HEK293 (cell line): ENCODE results near the gene CCSER1.

Source experiments
- CTCF ChIA-PET: fragments of 350-600 bp; formaldehyde crosslinking; extraction: SDS; loops from one replicate; lab custom pipeline; 2021; ENCODE audit warnings: antibody characterized with exemption; lab: Yijun Ruan, JAX
- POLR2A ChIA-PET: fragments of 300-600 bp; formaldehyde crosslinking; extraction: SDS; loops from one replicate; lab custom pipeline; 2020; ENCODE audit warnings: antibody characterized with exemption, inconsistent platforms; lab: Yijun Ruan, JAX
- H3K27ac ChIP-seq: fragments of 200-500 bp; sonication (Bioruptor generic); 2 replicates; pipeline ENCODE4 v1.5.1; 2014; ENCODE audit warnings: low read depth, low read length, control low read depth, inconsistent platforms; ENCODE audit errors: extremely low read depth
- H3K36me3 ChIP-seq, 2 experiments: fragments of 200-500 bp in 1 of 2; sonication (Bioruptor generic) in 1 of 2; 1 replicate in 1 of 2; 2 replicates in 1 of 2; pipeline ENCODE4 v1.5.1; 2014 to 2017; ENCODE audit warnings: inconsistent platforms in 2 of 2, low read length in 2 of 2; ENCODE audit not compliant: control insufficient read depth in 2 of 2, insufficient read depth in 1 of 2
- H3K4me1 ChIP-seq: fragments of 200-500 bp; sonication (Bioruptor generic); 2 replicates; pipeline ENCODE4 v1.5.1; 2014; ENCODE audit warnings: mild to moderate bottlenecking, low read length, inconsistent platforms; ENCODE audit not compliant: control insufficient read depth, insufficient read depth
- H3K4me3 ChIP-seq: 2 replicates; pipeline ENCODE4 v1.5.1; 2011; ENCODE audit warnings: low read depth, mild to moderate bottlenecking, control low read depth, low read length, moderate library complexity
- H3K9me3 ChIP-seq: fragments of 200-500 bp; sonication (Bioruptor generic); 2 replicates; pipeline ENCODE4 v1.5.1; 2014; ENCODE audit warnings: low read depth, low read length, inconsistent platforms; ENCODE audit not compliant: control insufficient read depth, insufficient read depth
- KLF1 ChIP-seq: fragments of 450-650 bp; formaldehyde crosslinking; IDR thresholded peaks from 2 replicates; pipeline ENCODE4 v1.5.1; 2016; ENCODE audit warnings: missing biosample characterization, missing genetic modification characterization
- KLF9 ChIP-seq: fragments of 450-650 bp; formaldehyde crosslinking; IDR thresholded peaks from 2 replicates; pipeline ENCODE4 v1.5.1; 2016; ENCODE audit warnings: missing biosample characterization, missing genetic modification characterization, low read depth
- MEIS1 ChIP-seq: sonication (generic); formaldehyde crosslinking; IDR thresholded peaks from 2 replicates; pipeline ENCODE4 v1.8.1; 2022; ENCODE audit warnings: missing genetic modification reagents, mild to moderate bottlenecking, borderline replicate concordance
- PBX3 ChIP-seq: sonication (generic); formaldehyde crosslinking; IDR thresholded peaks from 2 replicates; pipeline ENCODE4 v1.8.1; 2022; ENCODE audit warnings: mild to moderate bottlenecking, moderate library complexity, missing genetic modification reagents
- SCRT2 ChIP-seq: fragments of 450-650 bp; formaldehyde crosslinking; IDR thresholded peaks from 2 replicates; pipeline ENCODE4 v1.5.1; 2016; ENCODE audit warnings: missing biosample characterization, missing genetic modification characterization
- SP7 ChIP-seq: fragments of 450-650 bp; formaldehyde crosslinking; IDR thresholded peaks from 2 replicates; pipeline ENCODE4 v1.5.1; 2016; ENCODE audit warnings: missing biosample characterization, missing genetic modification characterization
- ZBTB1 ChIP-seq: fragments of 450-650 bp; formaldehyde crosslinking; IDR thresholded peaks from 2 replicates; pipeline ENCODE4 v1.5.1; 2016; ENCODE audit warnings: missing biosample characterization, missing genetic modification characterization
- ZFHX2 ChIP-seq: fragments of 450-650 bp; formaldehyde crosslinking; conservative IDR thresholded peaks from 2 replicates; pipeline ENCODE4 v1.5.1; 2016; ENCODE audit warnings: missing biosample characterization, missing genetic modification characterization
- ZNF112 ChIP-seq: fragments of 450-650 bp; formaldehyde crosslinking; IDR thresholded peaks from 2 replicates; pipeline ENCODE4 v1.5.0; 2017; ENCODE audit warnings: missing biosample characterization, missing genetic modification characterization
- ZNF121 ChIP-seq: fragments of 450-650 bp; formaldehyde crosslinking; IDR thresholded peaks from 2 replicates; pipeline ENCODE4 v1.5.1; 2016; ENCODE audit warnings: missing biosample characterization, missing genetic modification characterization
- ZNF366 ChIP-seq: fragments of 450-650 bp; formaldehyde crosslinking; conservative IDR thresholded peaks from 2 replicates; pipeline ENCODE4 v1.5.1; 2016; ENCODE audit warnings: missing biosample characterization, missing genetic modification characterization
- ZNF423 ChIP-seq: fragments of 450-650 bp; formaldehyde crosslinking; IDR thresholded peaks from 2 replicates; pipeline ENCODE4 v1.5.1; 2016; ENCODE audit warnings: missing biosample characterization, missing genetic modification characterization
- ZNF48 ChIP-seq: fragments of 450-650 bp; formaldehyde crosslinking; IDR thresholded peaks from 2 replicates; pipeline ENCODE4 v1.5.1; 2016; ENCODE audit warnings: missing biosample characterization, missing genetic modification characterization
- ZNF707 ChIP-seq: fragments of 450-650 bp; formaldehyde crosslinking; IDR thresholded peaks from 2 replicates; pipeline ENCODE4 v1.5.1; 2016; ENCODE audit warnings: missing biosample characterization, missing genetic modification characterization
- ZNF843 ChIP-seq: fragments of 450-650 bp; formaldehyde crosslinking; IDR thresholded peaks from 2 replicates; pipeline ENCODE4 v1.5.1; 2016; ENCODE audit warnings: missing biosample characterization, missing genetic modification characterization
- TF ChIP-seq, protein P1 (sequence below): IDR thresholded peaks from 2 replicates; pipeline ENCODE4 v1.6.1; 2011; ENCODE audit warnings: mild to moderate bottlenecking, low read depth, low read length, borderline replicate concordance
- TF ChIP-seq, protein P2 (sequence below): fragments of 450-650 bp; formaldehyde crosslinking; IDR thresholded peaks from 2 replicates; pipeline ENCODE4 v1.5.1; 2017; ENCODE audit warnings: missing biosample characterization, missing genetic modification characterization
- TF ChIP-seq, protein P3 (sequence below): fragments of 450-650 bp; formaldehyde crosslinking; IDR thresholded peaks from 2 replicates; pipeline ENCODE4 v1.5.0; 2017; ENCODE audit warnings: missing biosample characterization, missing genetic modification characterization, borderline replicate concordance
- TF ChIP-seq, protein P4 (sequence below): fragments of 450-650 bp; formaldehyde crosslinking; IDR thresholded peaks from 2 replicates; pipeline ENCODE4 v1.5.1; 2016; ENCODE audit warnings: missing biosample characterization, missing genetic modification characterization

The CCSER1 gene

GRCh38 chr4:91317434-91317833, 1190.2 kb downstream of the CCSER1 start:
- H3K9me3 ChIP-seq, result no peaks in the 10 kb centered on the region
- H3K36me3 ChIP-seq, result no peaks in the 10 kb centered on the region
- ChIA-PET POLR2A (no interaction called here), CTCF (no interaction called here)
- TF ChIP-seq PBX3 (CRISPR knock-in tag) (no peak), SCRT2 (tag by site-specific recombination) (no peak), ZNF366 (tag by site-specific recombination) (no peak), KLF1 (no peak), ZNF843 (tag by site-specific recombination) (no peak), SP7 (tag by site-specific recombination) (no peak), ZNF48 (tag by site-specific recombination) (no peak), MEIS1 (CRISPR knock-in tag) (no peak), ZNF423 (no peak), ZNF121 (tag by site-specific recombination) (no peak), ZBTB1 (no peak), ZNF112 (tag by site-specific recombination) (no peak), KLF9 (tag by site-specific recombination) (no peak), ZFHX2 (no peak), ZNF707 (tag by site-specific recombination) (no peak)
- TF ChIP-seq, protein P1, sequence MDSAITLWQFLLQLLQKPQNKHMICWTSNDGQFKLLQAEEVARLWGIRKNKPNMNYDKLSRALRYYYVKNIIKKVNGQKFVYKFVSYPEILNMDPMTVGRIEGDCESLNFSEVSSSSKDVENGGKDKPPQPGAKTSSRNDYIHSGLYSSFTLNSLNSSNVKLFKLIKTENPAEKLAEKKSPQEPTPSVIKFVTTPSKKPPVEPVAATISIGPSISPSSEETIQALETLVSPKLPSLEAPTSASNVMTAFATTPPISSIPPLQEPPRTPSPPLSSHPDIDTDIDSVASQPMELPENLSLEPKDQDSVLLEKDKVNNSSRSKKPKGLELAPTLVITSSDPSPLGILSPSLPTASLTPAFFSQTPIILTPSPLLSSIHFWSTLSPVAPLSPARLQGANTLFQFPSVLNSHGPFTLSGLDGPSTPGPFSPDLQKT, result no peak
- TF ChIP-seq, protein P2, sequence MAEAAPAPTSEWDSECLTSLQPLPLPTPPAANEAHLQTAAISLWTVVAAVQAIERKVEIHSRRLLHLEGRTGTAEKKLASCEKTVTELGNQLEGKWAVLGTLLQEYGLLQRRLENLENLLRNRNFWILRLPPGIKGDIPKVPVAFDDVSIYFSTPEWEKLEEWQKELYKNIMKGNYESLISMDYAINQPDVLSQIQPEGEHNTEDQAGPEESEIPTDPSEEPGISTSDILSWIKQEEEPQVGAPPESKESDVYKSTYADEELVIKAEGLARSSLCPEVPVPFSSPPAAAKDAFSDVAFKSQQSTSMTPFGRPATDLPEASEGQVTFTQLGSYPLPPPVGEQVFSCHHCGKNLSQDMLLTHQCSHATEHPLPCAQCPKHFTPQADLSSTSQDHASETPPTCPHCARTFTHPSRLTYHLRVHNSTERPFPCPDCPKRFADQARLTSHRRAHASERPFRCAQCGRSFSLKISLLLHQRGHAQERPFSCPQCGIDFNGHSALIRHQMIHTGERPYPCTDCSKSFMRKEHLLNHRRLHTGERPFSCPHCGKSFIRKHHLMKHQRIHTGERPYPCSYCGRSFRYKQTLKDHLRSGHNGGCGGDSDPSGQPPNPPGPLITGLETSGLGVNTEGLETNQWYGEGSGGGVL (tag by site-specific recombination), result no peak
- TF ChIP-seq, protein P3, sequence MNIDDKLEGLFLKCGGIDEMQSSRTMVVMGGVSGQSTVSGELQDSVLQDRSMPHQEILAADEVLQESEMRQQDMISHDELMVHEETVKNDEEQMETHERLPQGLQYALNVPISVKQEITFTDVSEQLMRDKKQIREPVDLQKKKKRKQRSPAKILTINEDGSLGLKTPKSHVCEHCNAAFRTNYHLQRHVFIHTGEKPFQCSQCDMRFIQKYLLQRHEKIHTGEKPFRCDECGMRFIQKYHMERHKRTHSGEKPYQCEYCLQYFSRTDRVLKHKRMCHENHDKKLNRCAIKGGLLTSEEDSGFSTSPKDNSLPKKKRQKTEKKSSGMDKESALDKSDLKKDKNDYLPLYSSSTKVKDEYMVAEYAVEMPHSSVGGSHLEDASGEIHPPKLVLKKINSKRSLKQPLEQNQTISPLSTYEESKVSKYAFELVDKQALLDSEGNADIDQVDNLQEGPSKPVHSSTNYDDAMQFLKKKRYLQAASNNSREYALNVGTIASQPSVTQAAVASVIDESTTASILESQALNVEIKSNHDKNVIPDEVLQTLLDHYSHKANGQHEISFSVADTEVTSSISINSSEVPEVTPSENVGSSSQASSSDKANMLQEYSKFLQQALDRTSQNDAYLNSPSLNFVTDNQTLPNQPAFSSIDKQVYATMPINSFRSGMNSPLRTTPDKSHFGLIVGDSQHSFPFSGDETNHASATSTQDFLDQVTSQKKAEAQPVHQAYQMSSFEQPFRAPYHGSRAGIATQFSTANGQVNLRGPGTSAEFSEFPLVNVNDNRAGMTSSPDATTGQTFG (tag by site-specific recombination), result no peak
- TF ChIP-seq, protein P4, sequence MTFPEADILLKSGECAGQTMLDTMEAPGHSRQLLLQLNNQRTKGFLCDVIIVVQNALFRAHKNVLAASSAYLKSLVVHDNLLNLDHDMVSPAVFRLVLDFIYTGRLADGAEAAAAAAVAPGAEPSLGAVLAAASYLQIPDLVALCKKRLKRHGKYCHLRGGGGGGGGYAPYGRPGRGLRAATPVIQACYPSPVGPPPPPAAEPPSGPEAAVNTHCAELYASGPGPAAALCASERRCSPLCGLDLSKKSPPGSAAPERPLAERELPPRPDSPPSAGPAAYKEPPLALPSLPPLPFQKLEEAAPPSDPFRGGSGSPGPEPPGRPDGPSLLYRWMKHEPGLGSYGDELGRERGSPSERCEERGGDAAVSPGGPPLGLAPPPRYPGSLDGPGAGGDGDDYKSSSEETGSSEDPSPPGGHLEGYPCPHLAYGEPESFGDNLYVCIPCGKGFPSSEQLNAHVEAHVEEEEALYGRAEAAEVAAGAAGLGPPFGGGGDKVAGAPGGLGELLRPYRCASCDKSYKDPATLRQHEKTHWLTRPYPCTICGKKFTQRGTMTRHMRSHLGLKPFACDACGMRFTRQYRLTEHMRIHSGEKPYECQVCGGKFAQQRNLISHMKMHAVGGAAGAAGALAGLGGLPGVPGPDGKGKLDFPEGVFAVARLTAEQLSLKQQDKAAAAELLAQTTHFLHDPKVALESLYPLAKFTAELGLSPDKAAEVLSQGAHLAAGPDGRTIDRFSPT (tag by site-specific recombination), result no peak
- no peak overlapping the region for H3K27ac ChIP-seq
- no peak overlapping the region for H3K4me3 ChIP-seq
- no peaks in the 10 kb centered on the region for H3K4me1 ChIP-seq
